SU-DHL-6 (cell line): ENCODE results near the gene BTAF1.

Experiments
- H2AFZ ChIP-seq: fragments of 200-600 bp; sonication (generic); 2 replicates; pipeline ENCODE4 v1.6.1; 2014; ENCODE audit warnings: low read depth, mild to moderate bottlenecking, moderate library complexity, mixed read lengths, antibody characterized with exemption, low read length; ENCODE audit not compliant: severe bottlenecking
- H3F3A ChIP-seq: fragments of 200-600 bp; shearing (Covaris generic); 2 replicates; pipeline ENCODE4 v1.6.0; 2016; ENCODE audit warnings: antibody characterized with exemption, mild to moderate bottlenecking; ENCODE audit not compliant: insufficient read depth
- H3K27ac ChIP-seq: fragments of 200-600 bp; sonication (generic); 2 replicates; pipeline ENCODE4 v1.5.1; 2016; ENCODE audit warnings: low read depth, mild to moderate bottlenecking, low read length, moderate library complexity, mixed read lengths
- H3K27me3 ChIP-seq: fragments of 200-600 bp; sonication (generic), shearing (Covaris generic); 2 replicates; pipeline ENCODE4 v1.6.0; 2014; ENCODE audit warnings: mild to moderate bottlenecking, low read length
- H3K36me3 ChIP-seq: fragments of 200-600 bp; sonication (generic); 2 replicates; pipeline ENCODE4 v1.6.1; 2014; ENCODE audit warnings: mild to moderate bottlenecking, low read length, mixed read lengths
- H3K4me2 ChIP-seq: fragments of 300-600, 200-600 bp; shearing (Covaris generic), sonication (generic); 2 replicates; pipeline ENCODE4 v1.6.0; 2014; ENCODE audit warnings: low read length, low read depth, mild to moderate bottlenecking; ENCODE audit not compliant: poor library complexity, severe bottlenecking
- H3K4me3 ChIP-seq: fragments of 200-600 bp; sonication (generic); 2 replicates; pipeline ENCODE4 v1.5.1; 2014; ENCODE audit warnings: antibody characterized with exemption, low read length, mild to moderate bottlenecking, mixed read lengths; ENCODE audit not compliant: insufficient read depth, poor library complexity, severe bottlenecking
- H3K79me2 ChIP-seq: fragments of 200-600 bp; sonication (generic); 2 replicates; pipeline ENCODE4 v1.6.1; 2014; ENCODE audit warnings: mild to moderate bottlenecking, low read length, moderate library complexity; ENCODE audit not compliant: insufficient read depth
- H3K9ac ChIP-seq: fragments of 200-600 bp; sonication (generic); 2 replicates; pipeline ENCODE4 v1.7.0; 2014; ENCODE audit warnings: mild to moderate bottlenecking, low read length
- H3K9me2 ChIP-seq: fragments of 200-600 bp; sonication (generic); replicated peaks from 2 replicates; pipeline ENCODE4 v1.6.1; 2014; ENCODE audit warnings: low read length; ENCODE audit not compliant: insufficient read depth
- H3K9me3 ChIP-seq: fragments of 200-600 bp; sonication (generic); 2 replicates; pipeline ENCODE4 v1.6.1; 2014; ENCODE audit warnings: low read length, mixed read lengths; ENCODE audit not compliant: insufficient read depth
- H4K20me1 ChIP-seq: fragments of 200-600 bp; sonication (generic); 2 replicates; pipeline ENCODE4 v1.6.1; 2014; ENCODE audit warnings: low read depth, mild to moderate bottlenecking, antibody characterized with exemption, low read length, moderate library complexity, mixed read lengths
- CTCF ChIP-seq: fragments of 200-600 bp; sonication (generic); IDR thresholded peaks from one replicate; pipeline ENCODE4 v1.5.1; 2017; ENCODE audit warnings: antibody characterized with exemption, mild to moderate bottlenecking, low read length, moderate library complexity; ENCODE audit not compliant: insufficient read depth, poor library complexity, severe bottlenecking
- EZH2phosphoT487 ChIP-seq: fragments of 200-600 bp; sonication (generic), shearing (Covaris generic); conservative IDR thresholded peaks from 2 replicates; pipeline ENCODE4 v1.6.1; 2018; ENCODE audit warnings: mild to moderate bottlenecking, antibody characterized with exemption, low read length, moderate library complexity, mixed read lengths

BTAF1 gene

GRCh38 chr10:92066386-92066785 is 142.8 kb downstream of the BTAF1 start:
- TF ChIP-seq CTCF (no peak), EZH2phosphoT487 (no peak)
- Histone ChIP-seq H4K20me1 (no peaks in the 10 kb centered on the region), H3K9me3 (no peaks in the 10 kb centered on the region), H3K27ac (no peak overlapping the region), H3K79me2 (no peaks in the 10 kb centered on the region), H3K4me3 (no peak overlapping the region), H3K36me3 (no peaks in the 10 kb centered on the region), H3K4me2 (no peak overlapping the region), H3K9me2 (no peaks in the 10 kb centered on the region), H3F3A (no peaks in the 10 kb centered on the region), H2AFZ (no peak overlapping the region), H3K27me3 (no peaks in the 10 kb centered on the region), H3K9ac (no peak overlapping the region)

- H3K27me3 ChIP-seq, result no peaks in the 10 kb centered on the region
- H2AFZ ChIP-seq, result no peak overlapping the region
- H3K9me2 ChIP-seq, result no peaks in the 10 kb centered on the region
- H3K36me3 ChIP-seq, result no peaks in the 10 kb centered on the region
- no peak overlapping the region for H3K9ac ChIP-seq
- no peaks in the 10 kb centered on the region for H3K9me3 ChIP-seq
- H3K4me2 ChIP-seq, result no peak overlapping the region
- no peak overlapping the region for H3K27ac ChIP-seq
- H3K79me2 ChIP-seq, result no peaks in the 10 kb centered on the region
- H3K4me3 ChIP-seq, result no peak overlapping the region
- H4K20me1 ChIP-seq, result no peaks in the 10 kb centered on the region
- no peaks in the 10 kb centered on the region for H3F3A ChIP-seq
- no peak for TF ChIP-seq EZH2phosphoT487
- no peak for TF ChIP-seq CTCF
These were observed 145.3 kb downstream of the BTAF1 start for GRCh38 chr10:92068900-92069299.

GRCh38 chr10:92074126-92074887 is 150.7 kb downstream of the BTAF1 start:
- Histone ChIP-seq H3K79me2 (no peaks in the 10 kb centered on the region), H3K9me3 (no peaks in the 10 kb centered on the region), H4K20me1 (no peaks in the 10 kb centered on the region), H3K4me3 (no peak overlapping the region), H3F3A (no peaks in the 10 kb centered on the region), H3K9me2 (no peaks in the 10 kb centered on the region), H3K27me3 (no peaks in the 10 kb centered on the region), H3K9ac (no peak overlapping the region), H3K4me2 (no peak overlapping the region), H2AFZ (no peak overlapping the region), H3K27ac (no peak overlapping the region), H3K36me3 (no peaks in the 10 kb centered on the region)
- peak; percentile 16 for TF ChIP-seq CTCF
- TF ChIP-seq EZH2phosphoT487, result no peak
